HG02571 (cell line): Measurements from ENCODE around the gene UPF3A.
"Not testable (repeated sequence)": the region's sequence is repeated elsewhere in the genome, so short reads cannot be mapped to it uniquely, and the experiment has no call there.

Experiments used
- ATAC-seq: cut with Tn5 transposase; IDR thresholded peaks from one replicate; pipeline ENCODE4 v1.9.1; 2021; ENCODE audit warnings: mild to moderate bottlenecking, moderate library complexity; ENCODE audit not compliant: unreplicated experiment

UPF3A gene

DNA sequence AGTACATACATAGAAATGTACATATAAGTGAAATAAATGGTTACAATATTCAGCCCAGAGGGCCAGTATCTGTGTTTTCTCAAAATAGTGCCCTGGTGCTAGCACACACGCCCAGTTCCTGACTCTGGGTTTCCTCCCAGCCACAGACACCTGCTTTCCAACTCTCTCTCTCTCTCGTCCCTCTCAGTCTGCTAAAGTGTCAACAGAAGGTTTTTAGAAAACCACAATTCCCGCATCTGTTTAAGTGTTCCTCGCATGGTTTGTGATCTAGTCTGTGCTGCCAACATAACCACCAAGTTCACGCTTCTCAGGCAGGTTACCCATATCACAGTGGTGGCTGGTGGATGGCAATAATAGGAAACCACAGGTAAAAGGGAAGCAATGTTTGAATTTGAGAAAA is 17.8 kb upstream of the UPF3A start:
- ATAC-seq = no peak

DNA sequence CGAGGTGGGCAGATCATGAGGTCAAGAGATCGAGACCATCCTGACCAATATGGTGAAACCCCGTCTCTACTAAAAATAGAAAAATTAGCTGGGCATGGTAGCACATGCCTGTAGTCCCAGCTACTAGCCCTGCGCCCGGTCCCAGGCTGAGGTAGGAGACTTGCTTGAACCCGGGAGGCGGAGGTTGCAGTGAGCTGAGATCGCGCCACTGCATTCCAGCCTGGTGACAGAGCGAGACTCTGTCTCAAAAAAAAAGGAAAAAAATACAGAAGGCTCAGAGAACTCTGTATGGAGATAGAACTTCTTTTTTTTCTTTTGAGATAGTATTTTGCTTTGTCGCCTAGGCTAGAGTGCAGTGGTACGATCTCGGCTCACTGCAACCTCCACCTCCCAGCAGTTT is 17.1 kb upstream of the UPF3A start:
- not testable (repeated sequence) for ATAC-seq

DNA sequence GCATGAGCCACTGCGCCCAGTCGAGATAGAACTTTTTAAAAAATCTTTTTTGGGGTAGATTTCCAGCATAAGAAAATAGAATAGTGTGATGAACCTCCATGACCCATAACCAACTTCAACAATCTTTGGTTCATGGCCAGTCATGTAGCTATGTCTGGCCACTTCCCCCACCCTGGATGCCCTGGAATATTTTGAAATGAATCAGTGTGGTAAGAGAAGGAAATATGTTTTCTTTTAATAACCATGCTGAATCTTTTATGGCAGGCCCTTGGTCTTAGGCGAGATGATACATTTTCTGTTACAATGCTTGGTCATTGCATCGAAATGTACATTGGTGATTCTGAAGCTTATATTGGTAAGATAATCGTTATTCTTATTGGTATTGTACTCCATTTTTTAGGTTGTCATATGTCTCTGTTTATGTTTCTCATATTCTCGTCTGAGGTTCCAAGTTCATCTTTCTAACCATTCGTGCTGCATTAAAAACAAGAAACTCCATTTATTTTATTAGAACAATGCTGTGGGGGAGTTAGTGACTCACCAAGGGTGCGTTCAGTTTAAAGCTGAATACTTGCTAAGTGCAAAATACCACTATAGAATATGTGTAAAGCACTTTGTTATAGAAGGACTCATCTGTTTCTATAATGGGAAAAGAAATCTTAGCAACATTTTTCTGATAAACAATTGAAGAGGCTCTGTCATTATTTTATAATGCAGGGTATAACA is 16.4 kb upstream of the UPF3A start:
- ATAC-seq = no peak

DNA sequence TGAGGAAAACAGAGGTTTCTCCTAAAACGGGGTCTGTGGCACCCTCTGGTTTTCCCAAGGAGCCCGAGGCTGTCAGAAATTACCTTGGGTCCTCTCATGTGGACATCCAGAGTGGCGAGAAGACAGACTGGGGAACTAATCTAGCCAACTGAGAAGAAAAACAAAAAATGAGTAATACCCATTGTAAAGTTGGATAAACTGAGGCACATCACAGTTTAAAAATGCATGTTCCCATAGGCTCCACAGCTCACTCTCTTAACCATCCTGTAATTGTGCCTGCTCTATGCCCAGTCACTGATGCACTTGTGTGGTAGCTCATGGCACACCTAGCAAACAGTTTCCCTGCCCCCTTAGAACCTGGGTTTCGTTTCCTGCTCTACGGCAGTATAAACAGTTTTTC is 15.2 kb upstream of the UPF3A start:
- ATAC-seq = no peak

DNA sequence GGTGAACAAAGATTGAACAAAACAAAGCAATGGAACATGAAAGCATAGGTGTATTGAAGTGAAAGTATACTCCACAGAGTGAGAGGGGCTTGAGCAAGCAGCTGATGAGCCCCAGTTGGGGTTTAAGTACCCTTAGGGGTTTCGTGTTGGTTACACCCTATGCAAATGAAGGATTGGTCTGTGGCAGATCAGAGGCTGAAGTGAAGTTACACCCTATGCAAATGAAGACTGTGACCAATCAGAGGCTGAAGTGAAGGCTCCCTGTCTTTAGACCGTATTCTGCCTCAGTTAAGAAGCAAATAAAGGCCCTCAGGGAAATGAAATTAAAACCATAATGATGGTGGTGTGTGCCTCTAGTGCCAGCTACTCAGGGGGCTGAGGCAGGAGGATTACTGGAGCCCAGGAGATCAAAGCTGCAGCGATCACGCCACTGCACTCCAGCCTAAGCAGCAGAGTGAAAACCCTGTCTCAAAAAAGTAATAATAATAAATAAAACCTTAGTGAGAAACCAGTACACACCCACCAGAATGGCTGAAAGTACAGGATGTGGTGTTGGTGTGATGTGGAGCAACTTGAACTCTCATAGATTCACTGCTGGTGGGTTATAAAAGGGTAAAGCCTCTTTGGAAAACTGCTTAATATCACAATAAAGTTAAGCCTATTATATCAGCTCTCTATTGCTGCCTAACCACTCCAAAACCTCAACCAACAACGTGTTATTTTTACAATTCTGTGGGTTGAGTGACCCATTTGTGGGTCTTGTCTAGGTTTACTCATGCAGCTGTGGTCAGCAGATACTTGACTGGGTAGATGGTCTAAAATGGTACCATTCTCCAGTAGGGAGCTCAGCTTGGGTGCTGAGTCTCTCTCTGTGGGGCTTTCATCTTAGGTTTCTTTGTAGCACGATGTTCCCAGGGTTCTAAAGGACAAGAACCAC is 12.8 kb upstream of the UPF3A start:
- no peak for ATAC-seq

DNA sequence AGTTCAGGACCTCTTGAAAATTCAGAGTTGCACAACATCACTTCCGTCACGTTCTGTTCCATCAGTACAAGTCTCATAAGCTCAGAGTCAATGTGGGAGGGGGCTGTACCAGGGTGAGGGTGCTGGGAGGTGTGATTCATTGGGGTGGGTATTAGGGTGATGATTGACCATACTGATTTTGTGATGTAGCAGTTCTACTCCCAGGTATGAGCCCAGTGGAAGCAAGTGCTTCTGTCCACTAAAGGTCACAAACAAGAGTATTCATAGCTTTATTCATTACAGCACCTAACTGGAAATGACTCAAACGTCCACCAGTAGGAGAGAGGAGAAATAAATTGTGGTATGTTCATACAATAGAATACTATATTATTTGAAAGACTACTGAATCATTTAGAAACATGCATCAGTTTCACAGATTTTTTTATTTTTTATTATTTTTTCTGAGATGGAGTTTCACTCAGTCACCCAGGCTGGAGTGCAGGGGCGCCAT is 12.1 kb upstream of the UPF3A start:
- ATAC-seq = no peak

DNA sequence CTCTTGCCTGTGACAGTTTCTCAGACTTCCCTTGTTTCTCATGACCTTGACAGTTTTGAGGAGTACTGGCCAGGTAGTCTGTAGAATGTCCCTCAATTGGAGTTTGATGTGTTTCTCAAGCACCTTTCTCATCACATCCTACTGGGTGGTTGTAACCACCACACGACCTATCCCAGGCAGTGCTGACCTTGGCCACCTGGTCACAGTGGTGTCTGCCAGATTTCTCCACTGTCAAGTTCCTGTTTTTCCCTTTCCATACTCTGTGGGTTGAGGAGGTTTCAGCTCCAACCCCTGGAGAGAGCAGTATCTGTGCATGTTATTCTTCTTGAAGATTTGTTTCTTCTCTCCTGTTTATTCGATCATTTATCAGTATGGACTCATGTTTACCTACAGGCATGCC is 8.4 kb upstream of the UPF3A start:
- no peak for ATAC-seq

DNA sequence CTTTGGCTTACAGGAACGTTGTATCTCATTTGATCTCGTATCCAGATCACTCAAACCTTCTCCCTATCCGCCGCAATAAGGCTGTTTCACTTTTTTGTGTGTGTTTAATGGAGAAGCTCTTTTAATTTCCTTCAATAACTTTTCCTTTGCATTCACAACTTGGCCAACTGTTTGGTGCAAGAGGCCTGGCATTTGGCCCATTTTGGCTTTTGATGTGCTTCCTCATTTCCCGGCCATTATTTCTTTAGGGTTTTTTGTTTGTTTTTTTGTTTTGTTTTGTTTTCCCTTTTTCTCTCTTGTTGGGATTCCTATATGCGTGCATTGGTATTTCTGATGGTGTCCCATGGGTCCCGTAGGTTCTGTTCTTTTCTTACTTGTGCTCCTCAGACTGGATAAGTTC is 6.1 kb upstream of the UPF3A start:
- ATAC-seq = no peak

DNA sequence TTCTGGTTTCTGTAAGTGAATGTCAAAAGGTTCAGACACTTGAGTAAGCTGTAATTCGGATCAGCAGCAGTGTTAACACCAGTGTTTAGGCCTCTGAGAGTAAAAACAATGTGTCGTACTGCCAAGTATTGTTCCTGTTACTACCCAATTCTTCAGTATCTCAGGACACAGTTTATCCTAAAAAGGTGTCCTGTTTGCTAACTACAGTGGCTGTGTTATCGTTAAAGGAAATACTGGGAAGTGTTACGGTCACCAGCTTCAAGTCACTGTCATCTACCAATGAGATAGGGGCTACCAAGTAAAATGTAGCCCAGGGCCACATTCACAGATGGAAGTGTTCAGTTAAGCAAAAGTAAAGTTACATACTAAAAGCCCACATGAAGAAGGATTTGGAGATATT is 2.3 kb upstream of the UPF3A start:
- no peak for ATAC-seq

DNA sequence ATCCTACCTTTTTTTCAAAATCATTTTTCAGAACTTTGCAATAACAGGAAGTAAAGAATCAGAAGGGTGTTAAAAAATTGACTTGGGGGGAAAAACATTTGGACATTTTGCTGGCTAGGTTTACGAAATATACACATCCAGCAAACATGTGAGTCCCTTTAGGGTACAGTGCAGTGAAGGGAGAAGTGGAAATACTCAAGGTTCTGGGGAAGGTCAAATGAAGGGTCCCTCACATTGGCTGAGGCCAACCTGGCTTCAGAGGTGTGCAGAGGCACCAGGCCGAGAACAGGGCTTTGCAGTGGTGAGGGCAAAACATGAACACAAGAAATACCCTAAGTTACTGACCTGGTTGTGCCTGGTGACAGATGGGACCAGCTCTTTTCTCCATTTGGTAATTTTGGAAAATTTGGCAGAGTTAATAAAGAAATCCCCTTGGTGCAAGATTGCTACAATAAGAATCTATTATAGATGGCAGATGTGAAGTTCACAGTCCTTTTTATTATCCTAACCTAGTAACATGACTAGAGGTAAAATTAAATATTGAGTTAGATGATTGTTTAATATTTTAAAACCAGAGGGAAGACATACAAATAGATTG is 1.5 kb upstream of the UPF3A start:
- no peak for ATAC-seq

DNA sequence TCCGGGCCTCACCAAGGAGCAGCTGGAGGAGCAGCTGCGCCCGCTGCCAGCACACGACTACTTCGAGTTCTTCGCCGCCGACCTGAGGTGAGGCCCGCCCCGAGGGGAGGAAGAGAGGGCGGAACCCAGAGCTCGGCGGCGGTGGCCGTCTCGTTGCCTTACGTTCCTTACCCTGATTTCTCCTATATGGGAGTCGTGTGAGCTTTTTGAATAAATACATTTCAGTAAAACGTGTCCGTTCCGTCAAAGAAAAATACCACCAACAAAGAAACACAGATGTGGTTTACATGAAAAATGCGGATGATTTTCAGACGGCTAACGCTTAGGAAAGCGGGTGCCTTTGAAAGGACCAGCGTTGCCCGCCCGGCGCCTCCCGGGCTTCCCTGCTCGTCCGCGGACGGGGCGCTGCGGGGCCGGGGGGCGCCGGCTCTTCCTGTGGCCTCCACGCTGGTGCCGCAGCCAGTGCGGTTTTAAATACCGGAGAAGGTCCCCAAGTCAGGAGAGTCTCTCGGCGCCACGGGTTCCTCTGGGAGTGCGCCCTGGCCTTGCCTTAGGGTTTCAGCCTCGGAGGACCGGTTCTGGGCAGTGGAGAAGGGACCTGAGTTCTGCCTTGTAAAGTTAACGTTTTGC is 755 bp downstream of the UPF3A start:
- peak; percentile 50 for ATAC-seq

DNA sequence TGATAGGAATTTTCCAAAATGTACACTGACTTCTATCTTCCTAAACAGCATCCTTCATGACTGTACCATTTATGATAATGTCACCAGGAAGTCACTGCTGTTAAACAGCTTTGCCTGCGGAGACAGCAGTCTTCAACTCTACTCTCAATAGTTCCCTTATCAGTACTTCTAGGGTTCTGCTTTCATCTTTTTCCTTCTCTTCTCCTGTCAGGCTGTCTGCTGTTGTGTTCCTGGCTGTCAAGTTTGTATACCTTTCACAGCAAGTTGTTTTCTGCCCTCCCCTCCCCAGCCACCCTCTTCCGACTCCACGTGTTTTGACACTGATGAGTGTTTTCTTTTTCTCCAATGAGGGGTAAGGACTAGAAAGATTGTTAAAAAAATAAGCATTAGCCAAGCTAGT is 2.2 kb downstream of the UPF3A start:
- no peak for ATAC-seq

DNA sequence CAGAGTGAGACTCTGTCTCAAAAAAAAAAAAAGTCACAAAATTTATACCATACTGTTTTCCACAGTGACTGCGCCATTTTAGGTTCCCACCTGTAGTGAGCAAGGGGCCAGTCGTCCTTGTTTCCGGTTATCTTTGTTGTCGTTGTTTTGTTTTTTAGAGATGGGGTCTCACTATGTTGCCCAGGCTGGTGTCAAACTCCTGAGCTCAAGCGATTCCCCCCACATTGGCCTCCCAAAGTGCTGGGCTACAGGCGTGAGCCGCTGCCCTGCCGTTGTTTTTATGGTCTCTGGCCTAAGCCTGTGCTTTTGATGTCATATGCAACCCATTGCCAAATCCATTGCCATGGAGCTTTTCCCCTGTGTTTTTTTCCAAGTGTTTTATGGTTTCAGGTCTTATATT is 3.3 kb downstream of the UPF3A start:
- no peak for ATAC-seq

DNA sequence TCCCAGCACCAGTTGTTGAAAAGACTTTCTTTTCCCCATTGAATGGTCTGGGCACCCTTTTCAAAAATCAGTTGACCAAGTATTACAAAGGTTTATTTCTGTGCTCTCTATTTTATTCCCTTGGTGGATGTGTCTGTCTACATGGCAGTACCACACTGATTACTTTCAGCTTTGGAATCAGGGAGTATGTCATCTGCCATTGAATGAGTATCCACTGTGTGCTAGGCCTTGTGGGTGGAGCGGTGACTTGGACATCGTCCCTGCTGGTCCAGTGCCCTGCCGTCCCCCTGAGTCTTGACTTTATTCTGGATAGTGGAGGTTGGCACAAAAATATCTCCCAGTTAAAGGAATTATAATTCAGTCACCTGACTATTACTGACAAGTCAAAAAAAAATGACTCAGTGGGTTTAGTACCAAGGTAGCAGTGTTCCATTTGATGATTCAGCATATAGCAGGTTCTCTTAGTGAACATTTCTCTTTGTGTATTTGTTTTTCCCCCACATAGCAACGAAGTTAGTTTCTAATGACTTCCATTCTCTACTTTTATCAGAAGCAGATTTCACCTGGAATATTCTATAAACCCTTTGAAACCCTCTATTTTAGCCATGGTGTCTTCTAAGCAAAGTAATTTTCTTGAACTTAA is 3.9 kb downstream of the UPF3A start:
- no peak for ATAC-seq

DNA sequence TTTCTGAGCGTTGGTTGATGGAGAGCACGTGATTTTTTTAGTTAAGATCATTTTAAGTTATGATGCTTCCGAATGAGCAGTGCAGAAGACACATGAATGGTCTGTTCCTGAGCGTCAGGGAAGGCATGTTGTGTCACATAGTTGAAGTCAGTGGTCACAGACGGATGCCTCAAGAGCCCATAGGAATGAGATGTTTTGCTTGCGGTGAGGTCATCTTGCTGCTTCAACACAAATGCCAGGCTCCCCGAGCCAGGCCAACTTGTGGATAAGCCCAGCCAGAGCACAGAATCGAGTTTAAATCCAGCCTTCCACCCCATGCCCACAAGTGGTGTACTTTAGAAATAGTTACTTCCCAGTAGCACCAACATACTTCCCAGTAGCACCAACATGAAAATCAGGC is 5.4 kb downstream of the UPF3A start:
- ATAC-seq = no peak

DNA sequence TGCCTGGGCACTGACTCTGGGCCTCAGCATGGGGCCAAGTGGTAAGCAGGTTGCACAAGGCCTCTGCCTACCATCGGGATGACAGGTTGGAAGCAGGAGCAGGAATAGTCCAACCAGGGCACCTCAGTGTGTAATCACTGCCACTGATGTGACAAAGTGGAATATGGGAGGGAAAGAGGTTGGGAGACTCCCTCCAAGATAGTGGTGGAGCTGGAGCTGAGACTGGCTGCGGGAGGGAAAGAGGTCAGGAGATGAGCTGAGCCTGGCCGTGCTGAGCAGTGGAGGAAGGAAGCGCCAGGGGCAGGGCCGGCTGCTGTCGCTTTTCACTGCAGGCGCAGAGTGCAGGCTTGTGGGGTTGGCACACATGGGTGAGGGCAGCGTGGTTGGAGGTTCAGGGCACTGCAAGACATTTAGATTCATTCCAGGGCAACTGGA is 6.8 kb downstream of the UPF3A start:
- no peak for ATAC-seq

DNA sequence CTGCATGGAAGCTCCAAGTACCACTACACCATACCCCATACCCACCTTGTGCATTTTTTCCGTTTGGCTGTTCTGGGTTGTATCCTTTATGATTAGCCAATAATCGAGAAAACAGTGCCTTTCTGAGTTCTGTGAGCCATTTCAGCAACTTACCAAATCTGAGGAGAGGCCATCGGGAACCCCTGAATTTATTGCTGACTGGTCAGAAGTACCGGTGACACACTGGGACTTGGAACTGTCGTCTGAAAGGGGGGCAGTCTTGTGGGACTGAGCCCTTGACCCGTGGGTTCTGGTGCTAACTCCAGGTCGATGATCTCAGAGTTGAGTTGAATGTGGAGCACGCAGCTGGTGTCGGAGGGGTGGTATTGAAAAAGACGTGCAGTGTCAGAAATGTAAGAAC is 15.0 kb downstream of the UPF3A start:
- ATAC-seq = no peak

DNA sequence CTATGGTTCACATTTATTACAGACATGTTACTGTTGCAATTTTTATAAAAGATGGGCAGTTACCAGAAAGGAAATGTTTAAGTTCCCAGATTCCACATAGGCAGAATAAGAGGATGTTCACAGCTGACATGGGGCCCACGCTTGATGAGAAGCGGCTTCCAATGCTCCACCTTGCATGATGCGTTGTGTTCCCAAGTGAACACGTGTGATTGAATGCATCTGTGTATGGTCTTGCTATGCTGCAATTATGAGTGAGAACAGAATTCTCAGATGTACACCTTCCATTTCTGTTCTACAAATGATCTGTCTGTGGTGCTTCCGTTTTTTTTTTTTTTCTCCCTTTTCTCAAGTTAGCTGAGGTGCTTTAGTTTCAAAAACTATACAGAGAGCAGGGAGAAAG is 15.5 kb downstream of the UPF3A start:
- ATAC-seq = no peak

DNA sequence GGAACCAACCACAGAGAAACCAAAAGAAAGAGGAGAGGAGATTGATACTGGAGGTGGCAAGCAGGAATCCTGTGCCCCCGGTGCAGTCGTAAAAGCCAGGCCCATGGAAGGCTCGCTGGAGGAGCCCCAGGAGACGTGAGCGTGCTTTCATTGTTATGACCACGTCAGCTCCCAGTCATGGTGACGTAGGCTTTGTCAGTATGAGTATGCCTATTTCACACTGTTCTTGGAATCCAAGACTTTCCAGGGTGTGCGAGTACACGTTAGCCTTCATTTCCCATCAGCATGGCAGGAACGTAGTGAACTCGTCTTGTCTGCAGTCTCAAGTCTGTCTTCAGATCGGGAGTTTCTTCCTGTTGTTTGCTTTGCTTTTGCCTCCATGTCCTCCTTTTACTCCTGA is 17.5 kb downstream of the UPF3A start:
- no peak for ATAC-seq

DNA sequence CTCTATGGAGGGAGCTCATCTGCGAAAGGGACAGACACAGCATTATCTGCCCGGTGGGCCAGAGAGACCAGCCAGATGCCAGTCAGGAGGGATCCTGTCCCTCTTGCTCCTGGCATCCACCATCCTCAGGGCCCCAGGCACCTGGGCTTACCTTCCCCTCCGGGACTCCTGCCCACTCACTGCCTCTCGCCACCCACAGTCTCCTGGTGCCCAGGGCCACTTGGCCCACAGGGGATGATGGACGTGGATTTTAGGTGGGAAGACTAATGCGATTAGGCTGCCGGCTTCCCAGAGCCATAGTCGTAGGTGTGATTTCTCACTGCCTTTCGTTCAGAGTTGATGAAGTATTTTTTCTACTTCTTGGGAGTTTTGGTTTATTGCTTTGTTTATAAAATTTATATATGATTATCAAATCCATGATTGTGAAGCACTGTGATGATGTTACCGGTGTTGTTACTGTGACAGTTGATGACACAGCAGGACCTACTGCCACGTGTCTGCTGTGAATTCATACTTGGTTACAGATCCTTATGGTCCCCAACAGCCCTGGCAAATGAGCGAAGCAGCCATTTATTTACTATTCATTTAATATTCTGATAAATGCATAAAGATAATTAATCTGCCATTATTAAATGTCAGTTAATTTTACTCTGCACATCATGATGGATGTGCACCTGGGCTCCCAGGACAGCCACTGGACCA is 18.4 kb downstream of the UPF3A start:
- no peak for ATAC-seq
